ENCODE results near the gene ZNF771. TPM values are rescaled to one million over a fixed set of nuclear protein-coding genes. Genes with fewer than 3 reads are reported as not detected.

ZNF771 gene
- total RNA-seq, 4 donors from 2014 or later = 35.8 to 48.2 (median 43.0) TPM

DNA sequence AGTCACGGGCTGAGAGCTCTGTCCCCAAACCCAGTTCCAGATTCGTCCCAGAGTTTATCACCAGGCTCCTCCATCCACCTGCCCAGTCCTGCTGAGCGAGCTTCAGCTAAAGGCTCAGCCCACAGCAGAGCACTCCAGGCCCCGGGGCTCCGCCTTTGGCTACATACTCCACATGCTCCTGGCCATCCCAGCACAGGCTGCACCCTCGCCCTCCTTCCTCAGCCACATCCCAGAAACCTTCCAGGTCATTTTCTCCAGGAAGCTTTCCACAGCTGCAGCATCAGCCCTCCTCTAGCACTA is 47.6 kb upstream of the ZNF771 start:
- H3K4me3 ChIP-seq = no peak overlapping the region
- WGBS, 2 donors = 74 to 84% methylated on average over 6 of the region's 6 CpGs
- no peak overlapping the region for H3K27ac ChIP-seq
- peaks cover 3 to 77% (median 4%) of the 10 kb centered on the region in 3 donors for H3K36me3 ChIP-seq
- H3K4me1 ChIP-seq = peaks cover 0 to 25% (median 4%) of the 10 kb centered on the region in 4 donors
- H3K9me3 ChIP-seq = no peaks in the 10 kb centered on the region
- no peak for DNase-seq (ENCODE audit: low spot score in 2 of 2)
- TF ChIP-seq, protein P1, sequence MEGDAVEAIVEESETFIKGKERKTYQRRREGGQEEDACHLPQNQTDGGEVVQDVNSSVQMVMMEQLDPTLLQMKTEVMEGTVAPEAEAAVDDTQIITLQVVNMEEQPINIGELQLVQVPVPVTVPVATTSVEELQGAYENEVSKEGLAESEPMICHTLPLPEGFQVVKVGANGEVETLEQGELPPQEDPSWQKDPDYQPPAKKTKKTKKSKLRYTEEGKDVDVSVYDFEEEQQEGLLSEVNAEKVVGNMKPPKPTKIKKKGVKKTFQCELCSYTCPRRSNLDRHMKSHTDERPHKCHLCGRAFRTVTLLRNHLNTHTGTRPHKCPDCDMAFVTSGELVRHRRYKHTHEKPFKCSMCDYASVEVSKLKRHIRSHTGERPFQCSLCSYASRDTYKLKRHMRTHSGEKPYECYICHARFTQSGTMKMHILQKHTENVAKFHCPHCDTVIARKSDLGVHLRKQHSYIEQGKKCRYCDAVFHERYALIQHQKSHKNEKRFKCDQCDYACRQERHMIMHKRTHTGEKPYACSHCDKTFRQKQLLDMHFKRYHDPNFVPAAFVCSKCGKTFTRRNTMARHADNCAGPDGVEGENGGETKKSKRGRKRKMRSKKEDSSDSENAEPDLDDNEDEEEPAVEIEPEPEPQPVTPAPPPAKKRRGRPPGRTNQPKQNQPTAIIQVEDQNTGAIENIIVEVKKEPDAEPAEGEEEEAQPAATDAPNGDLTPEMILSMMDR (IDR thresholded peaks at IDR 0.05) = no peak
- TF ChIP-seq POLR2A (IDR thresholded peaks at IDR 0.05) (no peak), EP300 (IDR thresholded peaks at IDR 0.05) (no peak)
- no peaks in the 10 kb centered on the region for H3K27me3 ChIP-seq

DNA sequence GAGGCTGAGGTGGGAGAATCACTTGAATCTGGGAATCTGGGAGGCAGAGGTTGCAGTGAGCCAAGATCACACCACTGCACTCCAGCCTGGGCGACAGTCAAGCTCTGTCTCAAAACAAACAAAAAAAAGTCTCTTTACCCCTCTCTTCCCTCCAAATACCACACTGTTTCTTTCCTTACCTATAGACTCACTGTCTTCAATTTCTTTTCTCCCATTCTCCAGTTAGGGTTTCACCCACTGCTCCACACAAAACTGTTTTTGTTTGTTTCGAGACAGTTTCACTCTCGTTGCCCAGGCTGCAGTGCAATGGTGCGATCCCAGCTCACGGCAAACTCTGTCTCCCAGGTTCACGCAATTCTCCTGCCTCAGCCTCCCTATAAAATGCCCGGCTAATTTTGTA is 46.2 kb upstream of the ZNF771 start:
- TF ChIP-seq EP300 (IDR thresholded peaks at IDR 0.05) (no peak), POLR2A (IDR thresholded peaks at IDR 0.05) (no peak)
- TF ChIP-seq, protein P1 (IDR thresholded peaks at IDR 0.05) = no peak
- peaks cover 3 to 91% (median 4%) of the 10 kb centered on the region in 3 donors for H3K36me3 ChIP-seq
- H3K4me1 ChIP-seq = peaks cover 0 to 31% (median 2%) of the 10 kb centered on the region in 4 donors
- H3K27ac ChIP-seq = no peak overlapping the region
- H3K27me3 ChIP-seq = no peaks in the 10 kb centered on the region
- no peak overlapping the region for H3K4me3 ChIP-seq
- no peak for DNase-seq (ENCODE audit: low spot score in 2 of 2)
- no peaks in the 10 kb centered on the region for H3K9me3 ChIP-seq
- 85 to 88% methylated on average over 7 of the region's 7 CpGs for WGBS, 2 donors

DNA sequence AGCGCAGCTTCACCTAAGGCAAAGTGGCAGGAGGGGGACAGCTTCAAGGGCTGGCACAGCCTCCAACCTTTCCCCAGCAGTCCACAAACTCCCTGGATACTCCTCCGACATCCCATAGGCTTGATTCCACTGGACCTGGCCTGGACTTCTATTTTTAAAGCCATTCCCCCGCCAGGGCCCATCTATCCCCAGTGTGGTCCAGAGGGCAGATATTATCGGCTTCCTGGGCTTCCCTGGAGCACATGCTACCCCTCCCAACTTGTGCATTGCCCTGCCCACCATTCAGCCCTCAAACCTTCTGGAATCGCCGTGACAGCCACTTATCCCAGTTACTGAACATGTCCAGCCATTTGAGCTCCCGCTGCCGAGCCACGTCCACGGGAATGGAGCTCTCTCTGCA is 42.2 kb upstream of the ZNF771 start:
- Histone ChIP-seq H3K9me3 (no peaks in the 10 kb centered on the region), H3K4me3 (no peak overlapping the region), H3K4me1 (peaks cover 0 to 47% (median 21%) of the 10 kb centered on the region in 4 donors), H3K27me3 (no peaks in the 10 kb centered on the region), H3K36me3 (peaks cover 0 to 56% (median 0%) of the 10 kb centered on the region in 3 donors), H3K27ac (no peak overlapping the region)
- no peak for DNase-seq (ENCODE audit: low spot score in 2 of 2)
- WGBS, 2 donors = 71 to 76% methylated on average over 10 of the region's 10 CpGs
- TF ChIP-seq EP300 (IDR thresholded peaks at IDR 0.05) = no peak
- no peak for TF ChIP-seq POLR2A (IDR thresholded peaks at IDR 0.05)
- TF ChIP-seq, protein P1 (IDR thresholded peaks at IDR 0.05) = no peak

DNA sequence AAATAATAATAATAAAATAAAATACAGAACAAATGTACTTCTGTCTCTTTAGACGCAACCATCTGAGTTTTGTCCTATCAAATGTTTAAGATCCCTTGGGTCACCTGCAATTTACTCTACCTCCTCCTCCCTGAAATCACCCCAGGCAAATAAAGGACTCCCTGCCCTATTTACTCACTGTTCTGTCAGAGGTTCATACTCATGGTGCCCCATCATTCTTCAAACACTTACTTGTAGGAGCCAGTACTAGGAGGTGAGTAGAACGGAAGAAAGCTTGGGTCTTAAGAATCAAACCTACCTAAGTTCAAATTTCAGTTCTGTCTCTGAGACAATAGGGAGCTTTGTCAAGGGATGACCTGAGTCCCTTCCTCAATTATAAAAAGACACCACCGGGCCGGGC is 40.9 kb upstream of the ZNF771 start:
- Histone ChIP-seq H3K4me3 (no peak overlapping the region), H3K27me3 (no peaks in the 10 kb centered on the region), H3K9me3 (no peaks in the 10 kb centered on the region), H3K4me1 (peaks cover 0 to 52% (median 23%) of the 10 kb centered on the region in 4 donors), H3K27ac (no peak overlapping the region), H3K36me3 (peaks cover 0 to 44% (median 0%) of the 10 kb centered on the region in 3 donors)
- DNase-seq (ENCODE audit: low spot score in 2 of 2) = no peak
- TF ChIP-seq, protein P1 (IDR thresholded peaks at IDR 0.05) = no peak
- TF ChIP-seq EP300 (IDR thresholded peaks at IDR 0.05) (no peak), POLR2A (IDR thresholded peaks at IDR 0.05) (no peak)
- WGBS, 2 donors = 65 to 83% methylated on average over 4 of the region's 4 CpGs

DNA sequence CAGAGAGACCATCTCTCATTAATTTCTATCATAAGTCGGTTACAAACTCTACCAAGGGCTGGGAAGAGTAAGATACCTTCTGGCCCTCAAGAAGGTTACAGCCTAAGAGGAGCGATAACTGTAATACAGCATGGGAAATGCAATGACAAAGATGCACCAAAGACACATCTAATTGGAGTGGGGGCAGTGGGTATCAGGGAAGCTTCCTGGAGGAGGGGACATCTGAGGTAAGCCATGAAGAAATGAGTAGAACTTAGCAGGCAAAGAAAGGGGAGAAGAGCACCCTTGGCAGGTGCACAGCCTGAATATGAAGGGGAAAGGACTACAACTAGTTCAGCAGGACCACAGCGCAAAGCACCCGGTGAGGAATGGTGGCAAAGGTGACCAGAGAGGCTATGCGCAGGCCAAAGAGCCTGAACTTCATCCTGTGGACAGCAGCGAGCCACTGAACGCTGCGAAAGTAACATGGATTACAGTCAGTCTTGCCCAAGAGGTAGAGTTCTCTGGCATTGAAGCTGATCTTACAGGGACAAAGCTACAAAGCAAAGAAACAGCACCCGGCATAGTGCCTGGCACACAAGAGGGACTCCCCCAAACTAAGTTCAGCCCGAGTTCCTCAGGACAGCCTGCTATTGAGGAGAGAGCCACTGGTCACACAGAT is 39.9 kb upstream of the ZNF771 start:
- no peaks in the 10 kb centered on the region for H3K27me3 ChIP-seq
- 67 to 68% methylated on average over 9 to 10 of the region's 10 CpGs for WGBS, 2 donors
- TF ChIP-seq POLR2A (IDR thresholded peaks at IDR 0.05) (no peak), EP300 (IDR thresholded peaks at IDR 0.05) (no peak)
- TF ChIP-seq, protein P1 (IDR thresholded peaks at IDR 0.05) = no peak
- peaks cover 0 to 37% (median 0%) of the 10 kb centered on the region in 3 donors for H3K36me3 ChIP-seq
- peak overlapping the region in 3 of 4 donors; percentile 79 to 91 (median 88) for H3K27ac ChIP-seq
- DNase-seq (ENCODE audit: low spot score in 2 of 2) = no peak
- H3K9me3 ChIP-seq = no peaks in the 10 kb centered on the region
- H3K4me3 ChIP-seq = peak overlapping the region; percentile 70 to 89 (median 76)
- H3K4me1 ChIP-seq = peaks cover 0 to 56% (median 23%) of the 10 kb centered on the region in 4 donors
